Left lung (tissue), 10 donors: Measurements from ENCODE around the gene CORO7. TPM values are rescaled to one million over a fixed set of nuclear protein-coding genes. Genes with fewer than 3 reads are reported as not detected.

Experiments
- ATAC-seq: fragments of 200-7000 bp; cut with Tn5 transposase; one replicate; pipeline ENCODE4 v1.9.1; 2020; ENCODE audit warnings: moderate library complexity
- DNase-seq, 4 donors: peaks; one replicate each; pipeline ENCODE4 v3.0.0-alpha.2; 2013 to 2020
- H3K27ac ChIP-seq, 2 donors: fragments of 200-600 bp; sonication (generic) in 1 of 2; one replicate each; pipeline versions ENCODE4 v1.5.0 to v1.8.0; 2020 to 2021
- H3K27me3 ChIP-seq, 2 donors: fragments of 200-600 bp; sonication (generic) in 1 of 2; one replicate each; pipeline versions ENCODE4 v1.5.0 to v1.8.0; 2020 to 2021
- H3K36me3 ChIP-seq, 2 donors: fragments of 200-600 bp; sonication (generic) in 1 of 2; one replicate each; pipeline versions ENCODE4 v1.5.0 to v1.8.0; 2020 to 2021
- H3K4me1 ChIP-seq, 2 donors: fragments of 200-600 bp; one replicate each; pipeline ENCODE4 v1.8.0; 2021
- H3K4me3 ChIP-seq, 2 donors: fragments of 200-600 bp; sonication (generic) in 1 of 2; one replicate each; pipeline versions ENCODE4 v1.5.0 to v1.8.0; 2020 to 2021; ENCODE audit warnings: mild to moderate bottlenecking in 1 of 2
- H3K9me3 ChIP-seq, 2 donors: fragments of 200-600 bp; sonication (generic) in 1 of 2; one replicate each; pipeline versions ENCODE4 v1.5.0 to v1.8.0; 2020 to 2021
- CTCF ChIP-seq, 2 donors: fragments of 200-600 bp; sonication (generic) in 1 of 2; IDR thresholded peaks; one replicate each; pipeline versions ENCODE4 v1.5.0 to v1.8.0; 2021; ENCODE audit warnings: antibody characterized with exemption in 2 of 2
- intact Hi-C, 2 donors: fragments of 100-400 bp; cut with DNase I; formaldehyde crosslinking; loops; one replicate each; pipeline versions ENCODE4 v1.11.2 to v1.14.2; 2022
- polyA plus RNA-seq, 6 donors: library from polyadenylated mRNA; unstranded; fragments of 120-200 nt; gene quantifications; one replicate each; pipeline ENCODE4 v1.2.1, GENCODE V29; 2013; ENCODE audit not compliant: insufficient read length in 6 of 6
- total RNA-seq, 2 donors: library from RNA; stranded (reverse); fragmentation: NEBNext Ultra II Directional; extraction: Animal tissue kit (Norgen Biotek cat#: 25700); gene quantifications; one replicate each; pipeline ENCODE4 v1.2.1, GENCODE V29; 2021
- donor health status: DM: no; HTN: yes; CAD: no.
- donor health status: DM: no; HTN: no; CAD: no.

The CORO7 gene
- total and polyA plus RNA-seq, 8 donors = 15.7 to 81.7 (median 21.6) TPM

- intact Hi-C loops = no loop called here
- H3K36me3 ChIP-seq = peaks cover 0 to 50% of the 10 kb centered on the region in 2 donors
- DNase-seq = no peak
- H3K9me3 ChIP-seq = no peaks in the 10 kb centered on the region
- no peak overlapping the region for H3K27ac ChIP-seq
- no peak for ATAC-seq
- peaks cover 10 to 30% of the 10 kb centered on the region in 2 donors for H3K4me1 ChIP-seq
- H3K27me3 ChIP-seq = no peaks in the 10 kb centered on the region
- no peak for TF ChIP-seq CTCF (IDR thresholded peaks at IDR 0.05)
- H3K4me3 ChIP-seq = no peak overlapping the region
Measured at GRCh38 chr16:4353675-4354074, 62.7 kb downstream of the CORO7 start.

GRCh38 chr16:4352843-4353242, 63.6 kb downstream of the CORO7 start:
- ATAC-seq (no peak), DNase-seq (no peak)
- TF ChIP-seq CTCF (IDR thresholded peaks at IDR 0.05) = no peak
- H3K27me3 ChIP-seq = no peaks in the 10 kb centered on the region
- no peak overlapping the region for H3K4me3 ChIP-seq
- H3K36me3 ChIP-seq = peaks cover 0 to 41% of the 10 kb centered on the region in 2 donors
- H3K4me1 ChIP-seq = peaks cover 10 to 38% of the 10 kb centered on the region in 2 donors
- no peaks in the 10 kb centered on the region for H3K9me3 ChIP-seq
- intact Hi-C loops = no loop called here
- H3K27ac ChIP-seq = no peak overlapping the region

GRCh38 chr16:4351880-4352279, 64.5 kb downstream of the CORO7 start:
- H3K27me3 ChIP-seq = no peaks in the 10 kb centered on the region
- peaks cover 0 to 32% of the 10 kb centered on the region in 2 donors for H3K36me3 ChIP-seq
- DNase-seq (no peak), ATAC-seq (no peak)
- H3K27ac ChIP-seq = peak overlapping the region in 1 of 2 donors; percentile 82
- no peaks in the 10 kb centered on the region for H3K9me3 ChIP-seq
- H3K4me3 ChIP-seq = no peak overlapping the region
- no peak for TF ChIP-seq CTCF (IDR thresholded peaks at IDR 0.05)
- H3K4me1 ChIP-seq = peaks cover 10 to 48% of the 10 kb centered on the region in 2 donors
- intact Hi-C loops = no loop called here

- intact Hi-C loops = no loop called here
- peak; percentile 89 for ATAC-seq
- peak within 1 kb of the TSS; percentile 87 to 89 for H3K4me3 ChIP-seq
- peak; percentile 95 to 99 (median 96) for DNase-seq
- peaks cover 0 to 23% of the 10 kb centered on the region in 2 donors for H3K36me3 ChIP-seq
- no peak for TF ChIP-seq CTCF (IDR thresholded peaks at IDR 0.05)
- peak within 1 kb of the TSS; percentile 74 to 82 for H3K27ac ChIP-seq
- no peaks in the 10 kb centered on the region for H3K27me3 ChIP-seq
- H3K4me1 ChIP-seq = peaks cover 14 to 56% of the 10 kb centered on the region in 2 donors
- no peaks in the 10 kb centered on the region for H3K9me3 ChIP-seq
Measured at GRCh38 chr16:4350787-4351659, 65.4 kb downstream of the CORO7 start, which contains the start of gene PAM16. TSS of gene PAM16 (minus strand) at chr16:4351321. CDS start at chr16:4351234, 87 bp downstream.

GRCh38 chr16:4350365-4350786, 66.0 kb downstream of the CORO7 start:
- intact Hi-C loops = no loop called here
- no peak for TF ChIP-seq CTCF (IDR thresholded peaks at IDR 0.05)
- Histone ChIP-seq H3K27me3 (no peaks in the 10 kb centered on the region), H3K27ac (peak overlapping the region; percentile 74 to 82), H3K36me3 (peaks cover 0 to 17% of the 10 kb centered on the region in 2 donors), H3K9me3 (no peaks in the 10 kb centered on the region), H3K4me3 (peak overlapping the region; percentile 87 to 89), H3K4me1 (peaks cover 16 to 63% of the 10 kb centered on the region in 2 donors)
- ATAC-seq = no peak
- DNase-seq = no peak
